ENCODE measurements around the gene PKP4.

GRCh38 chr2:158602027-158602426, 145.3 kb downstream of the PKP4 start:
- TF ChIP-seq CTCF (IDR thresholded peaks at IDR 0.05) (no peak), POLR2A (IDR thresholded peaks at IDR 0.05) (no peak), POLR2AphosphoS5 (IDR thresholded peaks at IDR 0.05) (no peak)
